Mammary epithelial cell (primary cell): ENCODE data around the gene JPH3.

Experiments used
- EZH2 ChIP-seq: IDR thresholded peaks from 2 replicates; pipeline ENCODE4 v1.6.1; 2012; ENCODE audit warnings: low read length, inconsistent platforms, borderline replicate concordance
- TF ChIP-seq, protein P1 (sequence below), 2 donors: IDR thresholded peaks in 1 of 2; conservative IDR thresholded peaks in 1 of 2; 2 replicates each; pipeline ENCODE4 v1.5.1; 2011 to 2012; ENCODE audit warnings: inconsistent platforms in 2 of 2, low read length in 2 of 2, mild to moderate bottlenecking in 2 of 2, control low read depth in 1 of 2, low read depth in 1 of 2; ENCODE audit not compliant: insufficient read depth in 1 of 2; ENCODE audit errors: extremely low read depth in 1 of 2

DNA sequence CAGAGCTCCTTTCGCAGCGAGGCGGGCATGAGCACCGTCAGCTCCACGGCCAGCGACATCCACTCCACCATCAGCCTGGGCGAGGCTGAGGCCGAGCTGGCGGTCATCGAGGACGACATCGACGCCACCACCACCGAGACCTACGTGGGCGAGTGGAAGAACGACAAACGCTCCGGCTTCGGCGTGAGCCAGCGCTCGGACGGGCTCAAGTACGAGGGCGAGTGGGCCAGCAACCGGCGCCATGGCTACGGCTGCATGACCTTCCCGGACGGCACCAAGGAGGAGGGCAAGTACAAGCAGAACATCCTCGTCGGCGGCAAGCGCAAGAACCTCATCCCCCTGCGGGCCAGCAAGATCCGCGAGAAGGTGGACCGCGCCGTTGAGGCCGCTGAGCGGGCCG is 42.3 kb downstream of the JPH3 start:
- TF ChIP-seq, protein P1, sequence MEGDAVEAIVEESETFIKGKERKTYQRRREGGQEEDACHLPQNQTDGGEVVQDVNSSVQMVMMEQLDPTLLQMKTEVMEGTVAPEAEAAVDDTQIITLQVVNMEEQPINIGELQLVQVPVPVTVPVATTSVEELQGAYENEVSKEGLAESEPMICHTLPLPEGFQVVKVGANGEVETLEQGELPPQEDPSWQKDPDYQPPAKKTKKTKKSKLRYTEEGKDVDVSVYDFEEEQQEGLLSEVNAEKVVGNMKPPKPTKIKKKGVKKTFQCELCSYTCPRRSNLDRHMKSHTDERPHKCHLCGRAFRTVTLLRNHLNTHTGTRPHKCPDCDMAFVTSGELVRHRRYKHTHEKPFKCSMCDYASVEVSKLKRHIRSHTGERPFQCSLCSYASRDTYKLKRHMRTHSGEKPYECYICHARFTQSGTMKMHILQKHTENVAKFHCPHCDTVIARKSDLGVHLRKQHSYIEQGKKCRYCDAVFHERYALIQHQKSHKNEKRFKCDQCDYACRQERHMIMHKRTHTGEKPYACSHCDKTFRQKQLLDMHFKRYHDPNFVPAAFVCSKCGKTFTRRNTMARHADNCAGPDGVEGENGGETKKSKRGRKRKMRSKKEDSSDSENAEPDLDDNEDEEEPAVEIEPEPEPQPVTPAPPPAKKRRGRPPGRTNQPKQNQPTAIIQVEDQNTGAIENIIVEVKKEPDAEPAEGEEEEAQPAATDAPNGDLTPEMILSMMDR (conservative IDR thresholded peaks at IDR 0.05 in 1 of 2, IDR thresholded peaks at IDR 0.05 in 1 of 2; ENCODE audit: extremely low read depth in 1 of 2, insufficient read depth in 1 of 2, low read depth in 1 of 2, low read length in 2 of 2), result no peak
- TF ChIP-seq EZH2, result no peak
